ENCODE results near the gene SMARCAL1.

DNA sequence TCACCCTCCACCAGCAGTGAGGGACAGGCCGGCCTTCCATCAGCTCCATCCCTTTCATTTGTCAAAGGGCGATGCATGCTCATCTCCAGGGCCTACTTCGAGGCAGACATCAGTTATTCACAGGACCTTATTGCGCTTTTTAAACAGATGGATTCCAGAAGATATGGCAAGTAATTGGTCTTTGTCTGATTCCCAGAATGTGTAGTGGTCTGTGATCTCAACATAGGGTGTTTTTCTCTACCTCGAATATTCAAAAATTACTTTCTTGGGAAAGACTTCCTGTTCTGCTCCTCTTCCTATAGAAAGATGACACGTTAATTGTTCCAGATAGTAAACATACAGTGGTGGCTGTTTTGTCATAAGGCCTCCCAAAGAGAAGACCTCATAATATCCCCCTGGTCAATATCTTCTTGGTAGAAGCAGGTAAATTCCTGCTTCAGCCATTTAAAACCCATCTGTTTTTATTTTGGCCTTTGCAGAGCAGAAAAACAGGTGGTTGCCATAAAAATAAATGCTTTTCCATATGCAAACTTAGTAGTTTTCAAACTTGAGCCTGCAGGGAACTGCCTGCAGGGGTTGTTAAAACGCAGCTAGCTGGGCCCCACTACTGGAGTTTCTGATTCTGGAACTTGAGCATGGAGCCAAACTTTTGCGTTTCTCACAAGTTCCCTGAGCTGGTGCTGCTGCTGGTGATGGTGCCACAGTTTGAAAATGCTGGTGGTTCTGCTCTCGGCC, 8.2 kb downstream of the SMARCAL1 start:
- TF ChIP-seq, protein P1, sequence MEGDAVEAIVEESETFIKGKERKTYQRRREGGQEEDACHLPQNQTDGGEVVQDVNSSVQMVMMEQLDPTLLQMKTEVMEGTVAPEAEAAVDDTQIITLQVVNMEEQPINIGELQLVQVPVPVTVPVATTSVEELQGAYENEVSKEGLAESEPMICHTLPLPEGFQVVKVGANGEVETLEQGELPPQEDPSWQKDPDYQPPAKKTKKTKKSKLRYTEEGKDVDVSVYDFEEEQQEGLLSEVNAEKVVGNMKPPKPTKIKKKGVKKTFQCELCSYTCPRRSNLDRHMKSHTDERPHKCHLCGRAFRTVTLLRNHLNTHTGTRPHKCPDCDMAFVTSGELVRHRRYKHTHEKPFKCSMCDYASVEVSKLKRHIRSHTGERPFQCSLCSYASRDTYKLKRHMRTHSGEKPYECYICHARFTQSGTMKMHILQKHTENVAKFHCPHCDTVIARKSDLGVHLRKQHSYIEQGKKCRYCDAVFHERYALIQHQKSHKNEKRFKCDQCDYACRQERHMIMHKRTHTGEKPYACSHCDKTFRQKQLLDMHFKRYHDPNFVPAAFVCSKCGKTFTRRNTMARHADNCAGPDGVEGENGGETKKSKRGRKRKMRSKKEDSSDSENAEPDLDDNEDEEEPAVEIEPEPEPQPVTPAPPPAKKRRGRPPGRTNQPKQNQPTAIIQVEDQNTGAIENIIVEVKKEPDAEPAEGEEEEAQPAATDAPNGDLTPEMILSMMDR (IDR thresholded peaks at IDR 0.05; ENCODE audit: low read depth, low read length), result no peak
- TF ChIP-seq EZH2phosphoT487 (IDR thresholded peaks at IDR 0.05; ENCODE audit: low read depth), result no peak
